ENCODE results near the gene MIS12. TPM values are rescaled to one million over a fixed set of nuclear protein-coding genes. Genes with fewer than 3 reads are reported as not detected.

The MIS12 gene
- total RNA-seq, 4 donors from 2014 or later, result 5.6 to 39.2 (median 13.4) TPM

- Histone ChIP-seq H3K27ac (peak overlapping the region; percentile 70 to 76), H3K36me3 (no peaks in the 10 kb centered on the region), H3K9me3 (no peaks in the 10 kb centered on the region), H3K4me1 (no peaks in the 10 kb centered on the region), H3K27me3 (no peaks in the 10 kb centered on the region), H3K4me3 (no peak overlapping the region)
- intact Hi-C loops (cut with DNase I; ENCODE audit: low total_unique reads), result no loop called here
- TF ChIP-seq POLR2A (IDR thresholded peaks at IDR 0.05), result no peak
- TF ChIP-seq, protein P1, sequence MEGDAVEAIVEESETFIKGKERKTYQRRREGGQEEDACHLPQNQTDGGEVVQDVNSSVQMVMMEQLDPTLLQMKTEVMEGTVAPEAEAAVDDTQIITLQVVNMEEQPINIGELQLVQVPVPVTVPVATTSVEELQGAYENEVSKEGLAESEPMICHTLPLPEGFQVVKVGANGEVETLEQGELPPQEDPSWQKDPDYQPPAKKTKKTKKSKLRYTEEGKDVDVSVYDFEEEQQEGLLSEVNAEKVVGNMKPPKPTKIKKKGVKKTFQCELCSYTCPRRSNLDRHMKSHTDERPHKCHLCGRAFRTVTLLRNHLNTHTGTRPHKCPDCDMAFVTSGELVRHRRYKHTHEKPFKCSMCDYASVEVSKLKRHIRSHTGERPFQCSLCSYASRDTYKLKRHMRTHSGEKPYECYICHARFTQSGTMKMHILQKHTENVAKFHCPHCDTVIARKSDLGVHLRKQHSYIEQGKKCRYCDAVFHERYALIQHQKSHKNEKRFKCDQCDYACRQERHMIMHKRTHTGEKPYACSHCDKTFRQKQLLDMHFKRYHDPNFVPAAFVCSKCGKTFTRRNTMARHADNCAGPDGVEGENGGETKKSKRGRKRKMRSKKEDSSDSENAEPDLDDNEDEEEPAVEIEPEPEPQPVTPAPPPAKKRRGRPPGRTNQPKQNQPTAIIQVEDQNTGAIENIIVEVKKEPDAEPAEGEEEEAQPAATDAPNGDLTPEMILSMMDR (IDR thresholded peaks at IDR 0.05), result no peak
- peak; percentile 74 to 85 for DNase-seq
These were observed 40.6 kb downstream of the MIS12 start for GRCh38 chr17:5526821-5527598.

- Histone ChIP-seq H3K36me3 (no peaks in the 10 kb centered on the region), H3K27me3 (no peaks in the 10 kb centered on the region), H3K9me3 (no peaks in the 10 kb centered on the region), H3K27ac (peak overlapping the region; percentile 44 to 76), H3K4me3 (no peak overlapping the region), H3K4me1 (no peaks in the 10 kb centered on the region)
- intact Hi-C loops (cut with DNase I; ENCODE audit: low total_unique reads), result no loop called here
- DNase-seq, result no peak
- TF ChIP-seq, protein P1 (IDR thresholded peaks at IDR 0.05), result no peak
- TF ChIP-seq POLR2A (IDR thresholded peaks at IDR 0.05), result no peak
These were observed 41.4 kb downstream of the MIS12 start for GRCh38 chr17:5527601-5528250.

DNA sequence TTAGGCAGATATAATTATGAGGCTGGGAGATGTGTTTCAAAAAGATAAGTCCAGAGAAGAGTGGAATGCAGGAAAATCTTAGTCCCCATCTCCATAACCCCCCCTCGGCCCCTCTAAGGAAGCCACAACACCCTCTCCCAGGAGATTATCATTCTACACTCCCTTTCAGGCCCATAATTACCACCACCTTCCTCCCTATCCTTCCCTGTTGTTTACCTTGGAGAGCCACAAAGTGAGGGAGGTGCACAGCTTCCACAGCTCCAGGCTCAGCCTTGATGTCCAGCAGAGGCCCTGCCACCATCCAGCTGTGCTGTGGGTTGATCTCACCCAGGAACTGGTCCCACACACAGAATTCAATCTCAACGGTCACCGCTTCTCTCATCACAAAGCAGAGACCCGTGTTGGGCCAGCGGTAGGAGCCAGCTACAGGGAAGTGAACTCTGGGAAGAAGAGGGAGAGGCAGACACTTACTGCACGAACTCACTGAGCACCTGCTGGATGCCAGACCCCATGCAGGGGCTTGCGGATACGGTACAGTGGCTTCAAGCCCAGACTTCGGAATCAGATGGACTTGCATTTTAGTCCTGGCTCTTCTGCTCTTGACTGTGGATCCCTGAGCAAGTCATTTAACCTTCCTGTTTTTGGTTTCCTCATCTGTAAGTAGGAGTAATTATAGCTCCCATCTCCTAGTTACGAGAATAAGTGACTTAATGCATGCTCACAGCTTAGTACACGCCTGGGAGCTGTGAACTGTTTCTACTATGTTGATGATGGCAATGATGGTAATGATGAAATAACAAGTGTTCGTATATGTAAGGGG lies 44.1 kb downstream of the MIS12 start:
- intact Hi-C loops (cut with DNase I; ENCODE audit: low total_unique reads), result no loop called here
- no peaks in the 10 kb centered on the region for H3K9me3 ChIP-seq
- TF ChIP-seq, protein P1 (IDR thresholded peaks at IDR 0.05), result no peak
- no peak for TF ChIP-seq POLR2A (IDR thresholded peaks at IDR 0.05)
- H3K27me3 ChIP-seq, result no peaks in the 10 kb centered on the region
- H3K36me3 ChIP-seq, result no peaks in the 10 kb centered on the region
- H3K4me3 ChIP-seq, result no peak overlapping the region
- no peak overlapping the region for H3K27ac ChIP-seq
- no peaks in the 10 kb centered on the region for H3K4me1 ChIP-seq
- no peak for DNase-seq

DNA sequence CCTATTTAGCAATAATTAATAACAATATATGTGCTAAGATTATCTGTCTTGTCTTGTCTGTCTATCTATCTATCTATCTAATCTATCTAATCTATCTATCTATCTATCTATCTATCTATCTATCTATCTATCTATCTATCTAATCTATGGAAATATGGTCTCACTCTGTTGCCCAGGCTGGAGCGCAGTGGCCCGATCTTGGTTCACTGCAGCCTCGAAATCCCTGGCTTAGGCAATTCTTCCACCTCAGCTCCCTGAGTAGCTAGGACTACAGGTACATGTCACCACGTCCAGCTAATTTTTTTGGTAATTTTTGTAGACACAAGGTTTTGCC lies 44.7 kb downstream of the MIS12 start:
- H3K27ac ChIP-seq, result no peak overlapping the region
- DNase-seq, result no peak
- no peak overlapping the region for H3K4me3 ChIP-seq
- H3K9me3 ChIP-seq, result no peaks in the 10 kb centered on the region
- intact Hi-C loops (cut with DNase I; ENCODE audit: low total_unique reads), result no loop called here
- TF ChIP-seq, protein P1 (IDR thresholded peaks at IDR 0.05), result no peak
- no peak for TF ChIP-seq POLR2A (IDR thresholded peaks at IDR 0.05)
- H3K36me3 ChIP-seq, result no peaks in the 10 kb centered on the region
- H3K4me1 ChIP-seq, result no peaks in the 10 kb centered on the region
- H3K27me3 ChIP-seq, result no peaks in the 10 kb centered on the region

- H3K27me3 ChIP-seq, result no peaks in the 10 kb centered on the region
- no peak for DNase-seq
- intact Hi-C loops (cut with DNase I; ENCODE audit: low total_unique reads), result no loop called here
These were observed 46.2 kb downstream of the MIS12 start for GRCh38 chr17:5532581-5532980.

More at GRCh38 chr17:5532581-5532980, 46.2 kb downstream of the MIS12 start:
- no peaks in the 10 kb centered on the region for H3K36me3 ChIP-seq
- no peak overlapping the region for H3K27ac ChIP-seq
- H3K4me3 ChIP-seq, result no peak overlapping the region
- H3K4me1 ChIP-seq, result no peaks in the 10 kb centered on the region
- H3K9me3 ChIP-seq, result no peaks in the 10 kb centered on the region
- no peak for TF ChIP-seq POLR2A (IDR thresholded peaks at IDR 0.05)
- TF ChIP-seq, protein P1 (IDR thresholded peaks at IDR 0.05), result no peak
